DND-41 (cell line): ENCODE measurements around the gene SLC36A3.

ENCODE experiments used
- CTCF ChIP-seq: IDR thresholded peaks from 2 replicates; pipeline ENCODE4 v1.5.1; 2012; ENCODE audit warnings: borderline replicate concordance, low read length, moderate library complexity, mild to moderate bottlenecking; ENCODE audit not compliant: poor library complexity, severe bottlenecking; ENCODE audit errors: extremely low read depth
- EZH2 ChIP-seq: IDR thresholded peaks from 3 replicates; pipeline ENCODE4 v1.6.1; 2012; ENCODE audit warnings: borderline replicate concordance, low read depth, mild to moderate bottlenecking, moderate library complexity, low read length, inconsistent platforms; ENCODE audit not compliant: severe bottlenecking

- TF ChIP-seq EZH2 (no peak), CTCF (no peak)
Measured at GRCh38 chr5:151283120-151283825, 20.3 kb downstream of the SLC36A3 start.
